Endodermal cell (in vitro differentiated cells): ENCODE results near the gene UBE3C. TPM values are rescaled to one million over a fixed set of nuclear protein-coding genes. Genes with fewer than 3 reads are reported as not detected.

Experiments
- DNase-seq: peaks from one replicate; pipeline ENCODE4 v3.0.0-alpha.2; 2017
- H3K27ac ChIP-seq: 2 replicates; pipeline ENCODE4 v1.5.1; 2013; ENCODE audit warnings: mild to moderate bottlenecking, low read depth, low read length, moderate library complexity
- H3K27me3 ChIP-seq: 2 replicates; pipeline ENCODE4 v1.6.1; 2013; ENCODE audit warnings: mild to moderate bottlenecking, low read length, moderate library complexity; ENCODE audit not compliant: insufficient read depth, control insufficient read depth, poor library complexity, severe bottlenecking
- H3K36me3 ChIP-seq: 2 replicates; pipeline ENCODE4 v1.7.0; 2013; ENCODE audit warnings: mild to moderate bottlenecking, low read length, moderate library complexity; ENCODE audit not compliant: control insufficient read depth, insufficient read depth
- H3K4me1 ChIP-seq: one replicate; pipeline ENCODE4 v1.7.0; 2013; ENCODE audit warnings: low read length; ENCODE audit not compliant: control insufficient read depth, insufficient read depth
- H3K4me3 ChIP-seq: 2 replicates; pipeline ENCODE4 v1.5.1; 2013; ENCODE audit warnings: mild to moderate bottlenecking, low read length, moderate library complexity
- H3K9ac ChIP-seq: 2 replicates; pipeline ENCODE4 v1.6.1; 2013; ENCODE audit warnings: mild to moderate bottlenecking, low read length, moderate library complexity; ENCODE audit not compliant: poor library complexity, severe bottlenecking; ENCODE audit errors: extremely low read depth
- H3K9me3 ChIP-seq: 2 replicates; pipeline ENCODE4 v1.6.1; 2013; ENCODE audit warnings: mild to moderate bottlenecking, low read length, moderate library complexity; ENCODE audit not compliant: control insufficient read depth
- H3K27ac Mint-ChIP-seq: 2 replicates; pipeline ENCODE4 v1.8.0; 2020; ENCODE audit warnings: mixed read lengths
- H3K27me3 Mint-ChIP-seq: 2 replicates; pipeline ENCODE4 v1.8.0; 2021; ENCODE audit warnings: mild to moderate bottlenecking, mixed read lengths; ENCODE audit not compliant: insufficient read depth
- H3K36me3 Mint-ChIP-seq: 2 replicates; pipeline ENCODE4 v1.8.0; 2020; ENCODE audit warnings: low read depth, mixed read lengths
- H3K4me1 Mint-ChIP-seq: 2 replicates; pipeline ENCODE4 v1.8.0; 2020; ENCODE audit warnings: mixed read lengths
- H3K4me3 Mint-ChIP-seq: 2 replicates; pipeline ENCODE4 v1.8.0; 2020; ENCODE audit warnings: mild to moderate bottlenecking, moderate library complexity, mixed read lengths
- H3K9me3 Mint-ChIP-seq: 2 replicates; pipeline ENCODE4 v1.8.0; 2020; ENCODE audit warnings: mild to moderate bottlenecking, mixed read lengths
- WGBS, 2 experiments: methylation state at CpG; one replicate each; pipeline versions ENCODE4 v1.1.5 to v1.1.7; 2013; ENCODE audit warnings: missing lambda C conversion rate in 2 of 2, mixed read lengths in 1 of 2; ENCODE audit not compliant: insufficient coverage in 1 of 2, insufficient read length in 1 of 2; 5-methylcytosine and 5-hydroxymethylcytosine counted together
- total RNA-seq, 2 donors: library from RNA; stranded (reverse); fragmentation: NEBNext Ultra II Directional in 1 of 2; extraction: Animal tissue kit (Norgen Biotek cat#: 25700) in 1 of 2; gene quantifications; 2 replicates in 1 of 2; 3 replicates in 1 of 2; pipeline ENCODE4 v1.2.1, GENCODE V29; 2021
- TF ChIP-seq, protein P1 (sequence below): fragments of 200-600 bp; sonication (generic); conservative IDR thresholded peaks from 2 replicates; pipeline ENCODE4 v1.5.0; 2021; ENCODE audit warnings: antibody characterized with exemption, mild to moderate bottlenecking

UBE3C gene
- total RNA-seq, 2 donors from 2014 or later = 53.4 to 55.9 TPM

DNA sequence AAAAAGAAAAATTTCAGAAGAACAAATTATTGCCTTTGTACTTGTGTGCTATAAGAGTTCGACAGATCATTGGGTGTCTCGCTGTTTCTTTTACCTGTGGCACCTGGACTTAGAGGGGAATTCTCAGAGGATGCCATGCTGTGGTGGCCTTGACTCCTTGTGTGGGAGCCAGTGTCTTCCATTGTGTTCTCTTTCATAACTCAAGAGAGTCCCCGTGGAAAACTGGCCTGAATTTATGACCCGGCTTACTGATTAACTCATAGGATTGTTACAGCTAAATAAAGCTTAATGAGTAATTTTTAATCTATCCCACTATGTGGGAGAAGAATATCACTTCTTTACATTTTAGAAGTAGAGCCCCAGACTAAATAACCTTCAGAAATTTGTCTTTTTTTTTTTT is 54.5 kb downstream of the UBE3C start:
- Mint-ChIP-seq H3K27me3 (no peaks in the 10 kb centered on the region), H3K36me3 (peaks cover 81% of the 10 kb centered on the region), H3K4me3 (no peak overlapping the region), H3K4me1 (no peaks in the 10 kb centered on the region), H3K27ac (no peak overlapping the region), H3K9me3 (no peaks in the 10 kb centered on the region)
- Histone ChIP-seq H3K27me3 (no peaks in the 10 kb centered on the region), H3K4me1 (no peaks in the 10 kb centered on the region), H3K36me3 (peaks cover 98% of the 10 kb centered on the region), H3K9me3 (peaks cover 9% of the 10 kb centered on the region), H3K9ac (no peak overlapping the region), H3K27ac (no peak overlapping the region), H3K4me3 (no peak overlapping the region)
- TF ChIP-seq, protein P1, sequence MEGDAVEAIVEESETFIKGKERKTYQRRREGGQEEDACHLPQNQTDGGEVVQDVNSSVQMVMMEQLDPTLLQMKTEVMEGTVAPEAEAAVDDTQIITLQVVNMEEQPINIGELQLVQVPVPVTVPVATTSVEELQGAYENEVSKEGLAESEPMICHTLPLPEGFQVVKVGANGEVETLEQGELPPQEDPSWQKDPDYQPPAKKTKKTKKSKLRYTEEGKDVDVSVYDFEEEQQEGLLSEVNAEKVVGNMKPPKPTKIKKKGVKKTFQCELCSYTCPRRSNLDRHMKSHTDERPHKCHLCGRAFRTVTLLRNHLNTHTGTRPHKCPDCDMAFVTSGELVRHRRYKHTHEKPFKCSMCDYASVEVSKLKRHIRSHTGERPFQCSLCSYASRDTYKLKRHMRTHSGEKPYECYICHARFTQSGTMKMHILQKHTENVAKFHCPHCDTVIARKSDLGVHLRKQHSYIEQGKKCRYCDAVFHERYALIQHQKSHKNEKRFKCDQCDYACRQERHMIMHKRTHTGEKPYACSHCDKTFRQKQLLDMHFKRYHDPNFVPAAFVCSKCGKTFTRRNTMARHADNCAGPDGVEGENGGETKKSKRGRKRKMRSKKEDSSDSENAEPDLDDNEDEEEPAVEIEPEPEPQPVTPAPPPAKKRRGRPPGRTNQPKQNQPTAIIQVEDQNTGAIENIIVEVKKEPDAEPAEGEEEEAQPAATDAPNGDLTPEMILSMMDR = no peak
- 93 to 95% methylated on average over 2 to 4 of the region's 4 CpGs for WGBS, 2 experiments
- no peak for DNase-seq

DNA sequence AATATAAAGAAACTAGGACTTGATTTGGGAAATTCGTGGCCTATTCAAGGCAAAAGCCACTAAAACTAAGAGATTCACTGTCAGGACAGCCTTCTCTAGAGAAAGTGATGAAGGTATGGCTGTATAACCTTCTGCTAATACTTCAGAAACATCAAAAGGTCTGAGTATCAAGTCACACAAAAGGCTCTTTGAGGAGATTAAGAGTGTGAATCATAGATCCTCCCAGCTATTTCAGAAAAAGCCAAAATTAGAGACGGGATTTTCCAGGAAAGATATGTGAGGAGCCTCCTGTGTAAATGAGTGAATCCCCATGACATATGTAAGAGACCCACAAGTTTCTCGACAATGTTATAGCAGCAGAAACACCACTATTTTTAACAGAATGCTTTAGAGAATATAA is 56.2 kb downstream of the UBE3C start:
- no peak overlapping the region for H3K4me3 Mint-ChIP-seq
- TF ChIP-seq, protein P1 = no peak
- no peaks in the 10 kb centered on the region for H3K4me1 ChIP-seq
- WGBS, 2 experiments = 89 to 100% methylated on average over 1 to 3 of the region's 3 CpGs
- H3K4me3 ChIP-seq = no peak overlapping the region
- no peak overlapping the region for H3K9ac ChIP-seq
- peaks cover 78% of the 10 kb centered on the region for H3K36me3 Mint-ChIP-seq
- H3K9me3 Mint-ChIP-seq = no peaks in the 10 kb centered on the region
- DNase-seq = no peak
- H3K27ac ChIP-seq = no peak overlapping the region
- H3K27me3 Mint-ChIP-seq = no peaks in the 10 kb centered on the region
- H3K27me3 ChIP-seq = no peaks in the 10 kb centered on the region
- no peaks in the 10 kb centered on the region for H3K4me1 Mint-ChIP-seq
- H3K36me3 ChIP-seq = peaks cover 95% of the 10 kb centered on the region
- H3K27ac Mint-ChIP-seq = no peak overlapping the region
- peaks cover 9% of the 10 kb centered on the region for H3K9me3 ChIP-seq

DNA sequence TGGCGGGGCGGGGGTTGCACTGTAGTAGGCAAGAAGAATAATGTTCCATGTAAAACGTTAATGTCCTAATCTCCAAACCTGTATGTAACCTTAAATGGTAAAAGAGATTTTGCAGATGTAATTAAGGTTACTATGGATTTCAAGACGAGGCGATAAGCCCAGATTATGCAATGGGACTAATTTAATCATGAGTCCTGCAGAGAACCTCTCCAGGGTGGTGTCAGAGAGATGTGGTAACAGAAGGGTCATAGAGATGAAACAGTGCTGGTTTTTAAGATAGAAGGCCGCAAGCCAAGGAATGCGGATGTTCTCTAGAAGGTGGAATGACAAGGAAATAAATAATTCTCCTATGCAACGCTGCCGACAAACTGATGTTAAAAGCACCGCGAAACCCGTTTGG is 57.1 kb downstream of the UBE3C start:
- Mint-ChIP-seq H3K27ac (no peak overlapping the region), H3K36me3 (peaks cover 73% of the 10 kb centered on the region)
- H3K36me3 ChIP-seq = peaks cover 90% of the 10 kb centered on the region

More for the DNA sequence above, 57.1 kb downstream of the UBE3C start:
- Histone ChIP-seq H3K9me3 (peaks cover 9% of the 10 kb centered on the region), H3K4me1 (no peaks in the 10 kb centered on the region), H3K9ac (no peak overlapping the region), H3K4me3 (no peak overlapping the region), H3K27me3 (no peaks in the 10 kb centered on the region), H3K27ac (no peak overlapping the region)
- Mint-ChIP-seq H3K4me3 (no peak overlapping the region), H3K27me3 (no peaks in the 10 kb centered on the region), H3K9me3 (no peaks in the 10 kb centered on the region), H3K4me1 (no peaks in the 10 kb centered on the region)
- TF ChIP-seq, protein P1 = no peak
- no peak for DNase-seq
- 95 to 98% methylated on average over 10 to 12 of the region's 12 CpGs for WGBS, 2 experiments
